Liver (tissue), 3 donors: ENCODE results near the gene APOBEC3H.

Experiments used
- ATF3 ChIP-seq: IDR thresholded peaks from 2 replicates; pipeline ENCODE4 v1.6.1; 2016; ENCODE audit warnings: antibody characterized with exemption
- CTCF ChIP-seq: fragments of 150-350 bp; IDR thresholded peaks from 2 replicates; pipeline ENCODE4 v1.5.1; 2017; ENCODE audit warnings: improper control_type of control experiment, low read depth, low read length; ENCODE audit not compliant: missing input control
- FOXA1 ChIP-seq: IDR thresholded peaks from 2 replicates; pipeline ENCODE4 v1.6.1; 2016; ENCODE audit warnings: antibody characterized with exemption
- JUND ChIP-seq, 2 donors: IDR thresholded peaks; 2 replicates each; pipeline ENCODE4 v1.6.1; 2016; ENCODE audit warnings: antibody characterized with exemption in 2 of 2
- MAX ChIP-seq: IDR thresholded peaks from 2 replicates; pipeline ENCODE4 v1.6.1; 2016; ENCODE audit warnings: antibody characterized with exemption
- REST ChIP-seq: IDR thresholded peaks from 2 replicates; pipeline ENCODE4 v1.6.1; 2016; ENCODE audit warnings: antibody characterized with exemption, mild to moderate bottlenecking
- donor health status: healthy.
- donor health status: healthy.

GRCh38 chr22:39151329-39151975 is 54.4 kb downstream of the APOBEC3H start:
- no peak for TF ChIP-seq JUND (IDR thresholded peaks at IDR 0.05)
- TF ChIP-seq CTCF: no peak
- no peak for TF ChIP-seq FOXA1
- TF ChIP-seq REST: no peak
- no peak for TF ChIP-seq ATF3
- TF ChIP-seq MAX: no peak
